OCI-LY1 (cell line): ENCODE results near the gene IRAK3.
"Not testable (repeated sequence)": the region's sequence is repeated elsewhere in the genome, so short reads cannot be mapped to it uniquely, and the experiment has no call there.

Experiments
- H2AFZ ChIP-seq: fragments of 200-600 bp; sonication (generic), shearing (Covaris generic); 2 replicates; pipeline ENCODE4 v1.6.0; 2014; ENCODE audit warnings: antibody characterized with exemption, mild to moderate bottlenecking, low read length
- H3F3A ChIP-seq: fragments of 200-600 bp; sonication (generic), shearing (Covaris generic); 2 replicates; pipeline ENCODE4 v1.6.0; 2014; ENCODE audit warnings: mild to moderate bottlenecking, antibody characterized with exemption, low read length, moderate library complexity; ENCODE audit not compliant: insufficient read depth
- H3K27ac ChIP-seq: fragments of 200-600 bp; sonication (generic); 2 replicates; pipeline ENCODE4 v1.5.1; 2014; ENCODE audit warnings: low read length, mixed run types, mild to moderate bottlenecking, low read depth; ENCODE audit not compliant: poor library complexity, severe bottlenecking
- H3K27me3 ChIP-seq: fragments of 200-600 bp; sonication (generic); 2 replicates; pipeline ENCODE4 v1.6.0; 2014; ENCODE audit warnings: antibody characterized with exemption, mild to moderate bottlenecking, low read length, moderate library complexity; ENCODE audit not compliant: insufficient read depth
- H3K36me3 ChIP-seq: fragments of 200-600 bp; sonication (generic); 2 replicates; pipeline ENCODE4 v1.6.1; 2014; ENCODE audit warnings: mild to moderate bottlenecking, antibody characterized with exemption, low read length, moderate library complexity, mixed read lengths; ENCODE audit not compliant: insufficient read depth
- H3K4me1 ChIP-seq: fragments of 200-600 bp; sonication (generic); 2 replicates; pipeline ENCODE4 v1.5.1; 2014; ENCODE audit warnings: mild to moderate bottlenecking, low read length, moderate library complexity; ENCODE audit not compliant: insufficient read depth, severe bottlenecking
- H3K4me2 ChIP-seq: fragments of 200-600 bp; sonication (generic), shearing (Covaris generic); 2 replicates; pipeline ENCODE4 v1.6.1; 2014; ENCODE audit warnings: low read length
- H3K4me3 ChIP-seq: fragments of 200-600 bp; sonication (generic); 2 replicates; pipeline ENCODE4 v1.5.1; 2014; ENCODE audit warnings: low read length, low read depth, mild to moderate bottlenecking, mixed read lengths; ENCODE audit not compliant: poor library complexity, severe bottlenecking
- H3K79me2 ChIP-seq: fragments of 200-600 bp; shearing (Covaris generic); 2 replicates; pipeline ENCODE4 v1.6.1; 2016; ENCODE audit warnings: mixed run types, low read length, mixed read lengths; ENCODE audit not compliant: insufficient read depth
- H3K9ac ChIP-seq: fragments of 200-600 bp; sonication (generic), shearing (Covaris generic); 2 replicates; pipeline ENCODE4 v1.6.1; 2014; ENCODE audit warnings: mild to moderate bottlenecking, low read length, mixed read lengths
- H3K9me2 ChIP-seq: fragments of 200-600 bp; sonication (generic), shearing (Covaris generic); 2 replicates; pipeline ENCODE4 v1.6.1; 2014; ENCODE audit warnings: low read depth, mild to moderate bottlenecking, low read length, mixed read lengths
- H3K9me3 ChIP-seq: fragments of 200-600 bp; shearing (Covaris generic); 2 replicates; pipeline ENCODE4 v1.6.1; 2014; ENCODE audit warnings: low read length, mixed read lengths
- H4K20me1 ChIP-seq: fragments of 200-600 bp; sonication (generic), shearing (Covaris generic); 2 replicates; pipeline ENCODE4 v1.6.0; 2016; ENCODE audit warnings: mild to moderate bottlenecking, low read length; ENCODE audit not compliant: insufficient read depth
- CTCF ChIP-seq: fragments of 200-600 bp; sonication (generic), shearing (Covaris generic); IDR thresholded peaks from 2 replicates; pipeline ENCODE4 v1.5.1; 2017; ENCODE audit warnings: mild to moderate bottlenecking, antibody characterized with exemption, low read length, moderate library complexity, mixed read lengths
- EZH2 ChIP-seq: fragments of 200-600 bp; sonication (generic), shearing (Covaris generic); IDR thresholded peaks from 2 replicates; pipeline ENCODE4 v1.8.0; 2017; ENCODE audit warnings: borderline replicate concordance, mixed run types, mild to moderate bottlenecking, antibody characterized with exemption, low read length, moderate library complexity, mixed read lengths

The IRAK3 gene

GRCh38 chr12:66228462-66228861 is 39.4 kb downstream of the IRAK3 start:
- no peaks in the 10 kb centered on the region for H4K20me1 ChIP-seq
- no peaks in the 10 kb centered on the region for H3K9me3 ChIP-seq
- H3K79me2 ChIP-seq = no peaks in the 10 kb centered on the region
- H3K27ac ChIP-seq = no peak overlapping the region
- H2AFZ ChIP-seq = no peak overlapping the region
- no peaks in the 10 kb centered on the region for H3K4me1 ChIP-seq
- TF ChIP-seq EZH2 (no peak), CTCF (no peak)
- no peak overlapping the region for H3K4me2 ChIP-seq
- no peaks in the 10 kb centered on the region for H3K27me3 ChIP-seq
- no peaks in the 10 kb centered on the region for H3K36me3 ChIP-seq
- H3K9me2 ChIP-seq = no peaks in the 10 kb centered on the region
- H3K9ac ChIP-seq = no peak overlapping the region
- no peaks in the 10 kb centered on the region for H3F3A ChIP-seq
- no peak overlapping the region for H3K4me3 ChIP-seq

- no peaks in the 10 kb centered on the region for H3F3A ChIP-seq
- TF ChIP-seq CTCF = no peak
- no peak for TF ChIP-seq EZH2
- H3K4me3 ChIP-seq = no peak overlapping the region
- no peaks in the 10 kb centered on the region for H3K79me2 ChIP-seq
- H3K4me1 ChIP-seq = peaks cover 10% of the 10 kb centered on the region
- no peaks in the 10 kb centered on the region for H3K27me3 ChIP-seq
- H3K36me3 ChIP-seq = no peaks in the 10 kb centered on the region
- H3K9me2 ChIP-seq = no peaks in the 10 kb centered on the region
- no peak overlapping the region for H3K4me2 ChIP-seq
- no peaks in the 10 kb centered on the region for H3K9me3 ChIP-seq
- H4K20me1 ChIP-seq = no peaks in the 10 kb centered on the region
- no peak overlapping the region for H3K9ac ChIP-seq
- no peak overlapping the region for H2AFZ ChIP-seq
- no peak overlapping the region for H3K27ac ChIP-seq
Observed at GRCh38 chr12:66232263-66232662, 43.2 kb downstream of the IRAK3 start.

DNA sequence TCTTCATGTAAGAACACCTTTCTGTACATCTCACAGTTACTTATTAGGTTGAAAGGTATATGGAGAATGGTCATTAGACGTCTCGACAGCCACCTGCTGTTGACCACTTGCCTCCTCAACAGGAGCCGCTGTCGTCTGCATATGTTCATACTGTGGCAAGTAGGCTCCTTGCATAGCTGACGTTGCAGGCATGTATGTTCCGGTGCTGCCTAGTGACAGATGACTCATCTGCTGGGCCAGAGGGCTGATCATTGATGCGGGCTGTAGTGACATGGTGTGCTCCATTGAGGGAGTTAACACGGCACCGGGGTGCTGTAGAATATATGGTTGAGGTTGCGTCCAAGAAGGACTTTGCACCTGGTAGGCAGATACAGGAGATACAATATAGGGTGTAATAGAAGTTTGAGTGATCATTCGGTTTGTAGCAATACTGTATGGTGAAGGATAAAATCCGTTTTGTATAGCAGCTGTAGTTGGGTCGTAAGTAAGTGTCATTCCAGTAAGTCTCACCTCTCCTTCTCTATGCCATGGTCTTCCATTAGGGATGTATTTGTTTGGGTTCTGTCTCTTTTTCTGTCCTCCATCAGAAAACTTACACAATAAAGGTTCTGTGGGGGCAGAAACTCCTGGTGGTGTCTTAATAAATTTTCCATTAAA is 45.2 kb downstream of the IRAK3 start:
- not testable (repeated sequence) for H3K9me3 ChIP-seq, H3F3A ChIP-seq, H3K27ac ChIP-seq, H3K9me2 ChIP-seq, H2AFZ ChIP-seq, H4K20me1 ChIP-seq, H3K27me3 ChIP-seq, H3K9ac ChIP-seq, H3K36me3 ChIP-seq, H3K79me2 ChIP-seq
- Histone ChIP-seq H3K4me2 (peak overlapping the region; percentile 74), H3K4me3 (peak overlapping the region; percentile 64), H3K4me1 (peaks cover 10% of the 10 kb centered on the region)
- TF ChIP-seq CTCF = peak; percentile 20; the same call in 1 of the 2 replicates

DNA sequence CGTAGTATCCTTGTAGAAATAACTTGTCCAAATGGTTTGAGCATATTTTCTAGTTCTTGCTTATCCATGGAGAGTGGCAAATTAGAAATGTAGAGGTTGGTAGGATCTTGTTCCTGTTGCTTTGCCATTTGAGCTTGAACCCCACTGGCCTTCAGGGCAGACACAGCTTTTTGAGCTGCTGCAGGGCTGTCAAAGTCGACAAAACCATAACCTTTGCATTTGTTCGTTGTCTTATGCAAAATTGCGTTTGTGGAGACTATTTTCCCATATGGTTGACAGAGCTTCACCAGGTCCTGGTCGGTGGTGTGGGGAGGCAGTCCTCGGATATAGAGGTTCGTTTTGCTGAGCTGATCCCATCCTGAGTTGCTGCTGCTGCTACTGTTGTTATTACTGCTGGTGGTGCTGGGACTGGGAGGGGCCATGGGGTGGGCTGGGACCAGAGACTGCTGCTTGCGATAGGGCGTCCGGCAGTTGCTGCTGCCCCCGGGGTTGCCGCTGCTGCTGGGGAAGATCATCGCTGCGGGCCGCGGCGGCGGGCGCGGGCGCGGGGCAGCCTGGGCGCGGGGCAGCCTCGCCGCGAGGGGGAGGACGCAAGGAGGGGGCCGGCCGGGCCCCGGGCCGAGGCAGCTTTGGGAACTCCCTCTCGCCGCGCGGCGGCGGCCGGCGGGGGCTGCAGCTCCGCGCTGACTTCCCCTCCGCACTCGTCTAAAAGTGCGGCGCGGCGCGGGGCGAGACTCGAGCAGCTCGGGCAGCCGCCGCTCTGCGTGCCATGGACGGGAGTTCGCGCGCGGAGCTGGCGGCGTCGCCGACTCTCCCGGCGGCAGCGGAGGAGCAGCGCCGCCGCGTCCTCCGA is 46.0 kb downstream of the IRAK3 start:
- H3K79me2 ChIP-seq, H3F3A ChIP-seq, H3K9me2 ChIP-seq, H3K27me3 ChIP-seq, H3K9me3 ChIP-seq, H4K20me1 ChIP-seq, H3K27ac ChIP-seq, H3K36me3 ChIP-seq: not testable (repeated sequence)
- peak overlapping the region; percentile 62; the same call in 1 of the 2 replicates for H3K9ac ChIP-seq
- 0 out of 2 replicates have a peak overlapping the region, but pooled peaks have one; percentile 63 for H2AFZ ChIP-seq
- peak overlapping the region; percentile 64 for H3K4me3 ChIP-seq
- H3K4me1 ChIP-seq = peaks cover 10% of the 10 kb centered on the region
- H3K4me2 ChIP-seq = peak overlapping the region; percentile 74
